ENCODE results near the gene DPY19L1.

- TF ChIP-seq POLR2A (IDR thresholded peaks at IDR 0.05; ENCODE audit: low read length): no peak
- no peak for TF ChIP-seq GATA1 (IDR thresholded peaks at IDR 0.05; ENCODE audit: low read depth, low read length)
Observed at GRCh38 chr7:34895202-34895601, 142.1 kb downstream of the DPY19L1 start.
